Bronchial epithelial cell (primary cell): ENCODE data around the gene DNAJB6. TPM values are rescaled to one million over a fixed set of nuclear protein-coding genes. Genes with fewer than 3 reads are reported as not detected.

Source experiments
- DNase-seq: peaks from one replicate; pipeline ENCODE4 v3.0.0-alpha.2; 2010; ENCODE audit warnings: low read depth
- FAIRE-seq: peaks from 2 replicates; lab custom pipeline; 2011; peaks lifted over from hg19 to GRCh38; lab: Jason Lieb, UNC
- H3K27me3 ChIP-seq: 2 replicates; pipeline ENCODE4 v1.5.1; 2011; ENCODE audit warnings: low read length; ENCODE audit not compliant: control insufficient read depth, insufficient read depth
- H3K36me3 ChIP-seq: 2 replicates; pipeline ENCODE4 v1.5.1; 2011; ENCODE audit warnings: low read length; ENCODE audit not compliant: control insufficient read depth, insufficient read depth
- H3K4me3 ChIP-seq: 2 replicates; pipeline ENCODE4 v1.5.1; 2011; ENCODE audit warnings: mild to moderate bottlenecking, low read depth, low read length, control low read depth
- CTCF ChIP-seq: IDR thresholded peaks from 2 replicates; pipeline ENCODE4 v1.5.1; 2011; ENCODE audit warnings: mild to moderate bottlenecking, moderate library complexity, low read length, control low read depth, inconsistent platforms; ENCODE audit not compliant: insufficient read depth, severe bottlenecking
- total RNA-seq: library from RNA; depleted of rRNA; stranded (reverse); fragments of >200 nt; gene quantifications from 2 replicates; pipeline ENCODE4 v1.2.1, GENCODE V29; 2014

The DNAJB6 gene
- total RNA-seq, 1 donor from 2014 or later: 87.9 TPM

DNA sequence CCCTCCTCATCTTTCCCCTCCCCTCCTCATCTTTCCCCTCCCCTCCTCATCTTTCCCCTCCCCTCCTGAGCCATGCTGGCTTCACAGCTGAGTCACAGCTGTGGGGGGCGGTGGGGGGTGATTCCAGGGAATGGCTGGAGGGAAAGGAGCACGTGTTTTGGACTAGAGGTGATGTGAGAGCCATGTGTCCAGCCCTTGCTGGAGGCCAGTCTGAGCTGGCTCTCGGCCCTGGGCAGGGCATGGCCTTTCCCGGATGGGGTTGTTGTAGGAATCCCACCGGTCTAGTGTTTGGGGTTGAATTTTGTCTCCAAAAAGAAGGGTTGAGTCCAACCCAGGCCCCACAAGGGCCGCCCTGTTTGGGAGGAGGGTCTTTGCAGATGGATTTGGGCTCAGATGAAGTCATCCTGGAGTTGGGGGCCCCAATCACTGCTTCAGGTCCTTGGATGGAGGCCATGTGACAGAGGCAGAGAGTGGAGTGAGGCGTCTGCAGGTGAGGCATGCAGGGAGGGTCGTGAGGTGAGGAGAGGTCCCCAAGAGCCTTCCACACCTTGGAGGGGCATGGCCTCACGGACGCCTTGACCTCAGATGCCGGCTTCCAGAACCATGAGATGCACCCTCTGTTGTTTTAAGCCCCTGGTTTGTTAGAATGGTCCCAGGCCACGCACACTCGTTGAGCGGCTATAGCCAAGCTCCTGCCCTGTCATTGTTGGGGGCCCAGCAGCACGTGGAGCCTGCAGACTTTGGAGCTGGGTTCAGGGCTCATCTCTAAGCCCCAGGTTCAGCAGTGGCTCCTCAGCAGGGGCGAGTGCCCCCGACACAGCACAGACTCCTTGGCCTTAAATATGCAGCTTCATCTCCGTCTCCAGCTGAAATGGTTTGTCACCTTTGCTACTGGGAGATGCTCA is 101.6 kb downstream of the DNAJB6 start:
- H3K27me3 ChIP-seq: no peaks in the 10 kb centered on the region
- peak; percentile 76 for FAIRE-seq
- H3K36me3 ChIP-seq: no peaks in the 10 kb centered on the region
- no peak for TF ChIP-seq CTCF
- DNase-seq: no peak
- no peak overlapping the region for H3K4me3 ChIP-seq

DNA sequence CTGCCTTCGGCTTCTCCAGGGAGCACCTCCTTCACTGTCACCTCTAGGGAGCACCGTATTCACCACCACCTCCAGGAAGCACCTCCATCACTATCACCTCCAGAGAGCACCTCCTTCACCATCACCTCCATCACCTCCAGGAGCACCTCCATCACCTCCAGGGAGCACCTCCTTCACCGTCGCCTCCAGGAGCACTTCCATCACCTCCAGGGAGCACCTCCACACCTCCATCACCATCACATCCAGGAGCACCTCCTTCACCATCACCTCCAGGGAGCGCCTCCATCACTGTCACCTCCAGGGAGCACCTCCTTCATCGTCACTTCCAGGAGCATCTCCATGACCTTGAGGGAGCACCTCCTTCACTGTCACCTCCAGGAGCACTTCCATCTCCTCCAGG is 102.3 kb downstream of the DNAJB6 start:
- DNase-seq: no peak
- FAIRE-seq: no peak
- Histone ChIP-seq H3K27me3 (no peaks in the 10 kb centered on the region), H3K36me3 (no peaks in the 10 kb centered on the region), H3K4me3 (no peak overlapping the region)
- TF ChIP-seq CTCF: no peak

DNA sequence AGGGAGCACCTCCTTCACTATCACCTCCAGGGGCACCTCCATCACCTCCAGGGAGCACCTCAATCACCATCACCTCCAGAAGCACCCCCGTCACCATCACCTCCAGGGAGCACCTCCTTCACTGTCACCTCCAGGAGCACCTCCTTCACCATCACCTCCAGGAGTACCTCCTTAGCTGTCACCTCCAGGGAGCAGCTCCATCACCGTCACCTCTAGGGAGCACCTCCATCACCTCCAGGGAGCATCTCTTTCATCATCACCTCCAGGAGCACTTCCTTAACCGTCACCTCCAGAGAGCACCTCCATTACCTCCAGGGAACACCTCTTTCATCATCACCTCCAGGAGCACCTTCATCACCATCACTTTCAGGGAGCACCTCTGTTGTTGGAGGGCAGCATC is 103.0 kb downstream of the DNAJB6 start:
- H3K36me3 ChIP-seq: no peaks in the 10 kb centered on the region
- DNase-seq (no peak), FAIRE-seq (no peak)
- TF ChIP-seq CTCF: no peak
- no peaks in the 10 kb centered on the region for H3K27me3 ChIP-seq
- no peak overlapping the region for H3K4me3 ChIP-seq

DNA sequence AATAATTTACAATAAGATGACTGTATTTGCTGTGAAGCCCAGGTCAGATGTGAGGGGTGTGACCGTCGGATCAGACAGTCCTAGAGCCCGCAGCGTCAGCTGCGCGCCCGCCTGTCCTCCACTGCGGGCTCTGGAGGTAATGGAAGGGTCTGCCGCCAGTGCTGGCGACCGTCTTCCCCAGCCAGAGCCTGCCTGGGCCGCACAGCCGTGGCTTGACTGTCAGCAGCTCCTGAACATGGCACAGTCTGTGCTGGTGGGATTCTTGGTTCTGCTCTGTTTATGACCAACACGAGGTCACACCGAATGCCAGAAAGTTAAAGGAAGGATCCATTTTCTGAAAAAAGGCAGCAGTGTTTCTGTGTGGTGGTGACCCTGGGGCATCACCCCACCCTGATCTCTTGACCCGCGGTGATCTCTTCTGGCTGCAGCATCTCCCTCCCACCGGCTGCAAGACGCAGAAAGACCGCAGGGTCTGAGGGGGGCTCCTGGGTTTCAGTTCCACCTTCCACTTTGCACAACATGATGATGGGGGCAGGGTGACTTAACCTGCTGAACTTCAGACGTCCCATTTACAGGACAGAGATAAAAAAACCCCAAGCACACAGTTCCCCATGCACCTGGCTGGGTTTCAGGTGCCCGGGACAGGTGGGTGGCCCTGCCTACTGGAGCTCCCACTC is 103.7 kb downstream of the DNAJB6 start:
- DNase-seq (no peak), FAIRE-seq (no peak)
- TF ChIP-seq CTCF: no peak
- no peak overlapping the region for H3K4me3 ChIP-seq
- no peaks in the 10 kb centered on the region for H3K36me3 ChIP-seq
- H3K27me3 ChIP-seq: no peaks in the 10 kb centered on the region

DNA sequence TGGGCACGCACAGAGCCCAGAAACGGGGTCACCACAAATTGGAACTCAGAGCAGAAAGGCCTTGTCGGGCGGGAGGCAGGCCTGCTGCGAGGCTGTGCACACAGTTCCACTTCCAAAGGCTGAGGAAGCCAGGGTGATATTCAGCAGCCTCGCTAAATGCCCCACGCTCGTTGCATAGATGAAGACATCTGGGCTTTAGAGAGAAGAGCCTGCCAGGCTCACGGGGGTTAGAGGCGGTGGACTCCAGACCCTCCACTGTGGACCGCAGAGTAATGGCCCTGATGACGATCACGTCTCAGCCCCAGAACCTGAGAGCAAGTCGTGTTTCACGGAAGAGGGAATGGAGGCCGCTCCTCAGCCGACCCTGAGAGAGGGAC is 104.2 kb downstream of the DNAJB6 start:
- DNase-seq: no peak
- H3K4me3 ChIP-seq: no peak overlapping the region
- H3K27me3 ChIP-seq: no peaks in the 10 kb centered on the region
- no peaks in the 10 kb centered on the region for H3K36me3 ChIP-seq
- no peak for TF ChIP-seq CTCF
- no peak for FAIRE-seq
